Adrenal gland (tissue), 12 donors: ENCODE measurements around the gene ALPK3. TPM values are rescaled to one million over a fixed set of nuclear protein-coding genes. Genes with fewer than 3 reads are reported as not detected.

Experiments
- DNase-seq, 7 donors: peaks; one replicate each; pipeline ENCODE4 v3.0.0-alpha.2; 2019 to 2020
- H3K27ac ChIP-seq, 5 donors: fragments of 200-600 bp; sonication (generic) in 4 of 5; 1 replicate in 3 of 5; 2 replicates in 2 of 5; pipeline versions ENCODE4 v1.5.1 to v1.8.0; 2016 to 2020; ENCODE audit warnings: mild to moderate bottlenecking in 1 of 5
- H3K27me3 ChIP-seq: fragments of 200-600 bp; 2 replicates; pipeline ENCODE4 v1.8.0; 2021
- H3K36me3 ChIP-seq, 2 donors: fragments of 200-600 bp; replicated peaks in 1 of 2; 1 replicate in 1 of 2; 2 replicates in 1 of 2; pipeline versions ENCODE4 v1.5.1 to v1.8.0; 2018 to 2022
- H3K4me1 ChIP-seq, 2 donors: fragments of 200-600 bp; replicated peaks in 1 of 2; 1 replicate in 1 of 2; 2 replicates in 1 of 2; pipeline versions ENCODE4 v1.5.1 to v1.8.0; 2018 to 2021
- H3K4me3 ChIP-seq, 4 donors: fragments of 200-600 bp; sonication (generic) in 3 of 4; one replicate each; pipeline ENCODE4 v1.5.1; 2016 to 2018
- H3K9me3 ChIP-seq, 3 donors: fragments of 200-600 bp; sonication (generic) in 1 of 3; replicated peaks in 1 of 3; 1 replicate in 2 of 3; 2 replicates in 1 of 3; pipeline versions ENCODE4 v1.5.1 to v1.8.0; 2016 to 2021
- CTCF ChIP-seq, 6 experiments: fragments of 450-650 bp in 4 of 6; fragments of 200-600 bp in 2 of 6; sonication (generic) in 1 of 6; IDR thresholded peaks; 1 replicate in 5 of 6; 2 replicates in 1 of 6; pipeline versions ENCODE4 v1.5.1 to v1.8.0; 2016 to 2021; ENCODE audit warnings: antibody characterized with exemption in 6 of 6, mild to moderate bottlenecking in 2 of 6, moderate library complexity in 1 of 6
- POLR2A ChIP-seq, 2 donors: fragments of 450-650 bp; IDR thresholded peaks; one replicate each; pipeline ENCODE4 v1.6.1; 2017; ENCODE audit warnings: antibody characterized with exemption in 2 of 2, mild to moderate bottlenecking in 2 of 2, moderate library complexity in 1 of 2
- WGBS, 4 donors: extraction: QIAGEN DNeasy Blood & Tissue Kit in 2 of 4; methylation state at CpG; one replicate each; pipeline versions ENCODE4 v1.1.5 to v1.1.7; 2013 to 2017; 5-methylcytosine and 5-hydroxymethylcytosine counted together
- intact Hi-C, 2 donors: fragments of 100-400 bp; cut with DNase I; formaldehyde crosslinking; loops; one replicate each; pipeline versions ENCODE4 v1.14.1 to v1.15.0; 2022 to 2023
- polyA plus RNA-seq, 3 donors: library from polyadenylated mRNA; stranded (reverse); fragments of 200-250 nt in 2 of 3; fragments of 350-450 nt in 1 of 3; fragmentation: Illumina TruSeq in 1 of 3; extraction: RNeasy Lipid Tissue Mini Kit (QIAGEN cat#74804) in 1 of 3; gene quantifications; one replicate each; pipeline ENCODE4 v1.2.3, GENCODE V29; 2013 to 2014
- total RNA-seq, 9 donors: library from RNA; depleted of rRNA in 4 of 9; stranded (reverse); fragments of >200 nt in 4 of 9; fragments of 120-200 nt in 1 of 9; fragmentation: NEBNext Ultra II Directional in 1 of 9; extraction: Animal tissue kit (Norgen Biotek cat#: 25700) in 1 of 9; gene quantifications; one replicate each; pipeline versions ENCODE4 v1.1.0 to v1.2.4, GENCODE V29; 2013 to 2023
- donor health status: healthy with polysubstance abuse.
- donor health status: Bipolar disorder and iron deficiency.
- donor health status: DM: yes; HTN: yes; CAD: no.
- donor health status: DM: no; HTN: no; CAD: no.
- donor health status: DM: no; HTN: no; CAD: no.
- donor health status: DM: yes; HTN: yes; CAD: no.

ALPK3 gene
- total and polyA plus RNA-seq, 12 donors = 5.8 to 39.3 (median 15.9) TPM

GRCh38 chr15:84888639-84889038 lies 71.5 kb downstream of the ALPK3 start:
- Histone ChIP-seq H3K27me3 (no peaks in the 10 kb centered on the region), H3K4me1 (no peaks in the 10 kb centered on the region), H3K27ac (no peak overlapping the region), H3K36me3 (no peaks in the 10 kb centered on the region), H3K9me3 (no peaks in the 10 kb centered on the region), H3K4me3 (no peak overlapping the region)
- DNase-seq = no peak
- WGBS, 4 donors = 77 to 92% (median 85%) methylated on average over 12 to 17 of the region's 17 CpGs
- TF ChIP-seq CTCF (IDR thresholded peaks at IDR 0.05) (no peak), POLR2A (IDR thresholded peaks at IDR 0.05) (no peak)
- intact Hi-C loops = no loop called here

GRCh38 chr15:84889313-84889990 lies 72.3 kb downstream of the ALPK3 start:
- WGBS, 4 donors = 87 to 89% (median 87%) methylated on average over 8 of the region's 8 CpGs
- H3K36me3 ChIP-seq = no peaks in the 10 kb centered on the region
- TF ChIP-seq CTCF (IDR thresholded peaks at IDR 0.05) = no peak
- TF ChIP-seq POLR2A (IDR thresholded peaks at IDR 0.05) = no peak
- H3K27me3 ChIP-seq = no peaks in the 10 kb centered on the region
- DNase-seq = no peak
- no peaks in the 10 kb centered on the region for H3K4me1 ChIP-seq
- H3K4me3 ChIP-seq = no peak overlapping the region
- no peak overlapping the region for H3K27ac ChIP-seq
- intact Hi-C loops = no loop called here
- no peaks in the 10 kb centered on the region for H3K9me3 ChIP-seq

GRCh38 chr15:84889991-84890669 lies 73.0 kb downstream of the ALPK3 start:
- no peak for DNase-seq
- WGBS, 4 donors = 94 to 98% (median 96%) methylated on average over 4 to 6 of the region's 6 CpGs; no CpG with 5 or more reads in 1 of the 4 donors
- no peaks in the 10 kb centered on the region for H3K9me3 ChIP-seq
- no peak overlapping the region for H3K27ac ChIP-seq
- intact Hi-C loops = no loop called here
- TF ChIP-seq POLR2A (IDR thresholded peaks at IDR 0.05) (no peak), CTCF (IDR thresholded peaks at IDR 0.05) (no peak)
- no peaks in the 10 kb centered on the region for H3K4me1 ChIP-seq
- no peaks in the 10 kb centered on the region for H3K36me3 ChIP-seq
- H3K4me3 ChIP-seq = no peak overlapping the region
- H3K27me3 ChIP-seq = no peaks in the 10 kb centered on the region

- intact Hi-C loops = no loop called here
- H3K4me3 ChIP-seq = no peak overlapping the region
- H3K36me3 ChIP-seq = no peaks in the 10 kb centered on the region
- no peak for TF ChIP-seq POLR2A (IDR thresholded peaks at IDR 0.05)
- TF ChIP-seq CTCF (IDR thresholded peaks at IDR 0.05) = no peak
- no peaks in the 10 kb centered on the region for H3K27me3 ChIP-seq
- no peak overlapping the region for H3K27ac ChIP-seq
- H3K9me3 ChIP-seq = no peaks in the 10 kb centered on the region
- no peaks in the 10 kb centered on the region for H3K4me1 ChIP-seq
- no peak for DNase-seq
- WGBS, 4 donors = 95 to 98% (median 96%) methylated on average over 5 of the region's 5 CpGs
Observed at GRCh38 chr15:84890670-84891162, 73.6 kb downstream of the ALPK3 start.
